Upper lobe of right lung (tissue), 1 donor: ENCODE results near the gene FYCO1. TPM values are rescaled to one million over a fixed set of nuclear protein-coding genes. Genes with fewer than 3 reads are reported as not detected.

Experiments used
- ATAC-seq: fragments of 200-7000 bp; cut with Tn5 transposase; one replicate; pipeline ENCODE4 v1.9.1; 2020; ENCODE audit warnings: mild to moderate bottlenecking, moderate library complexity
- DNase-seq: peaks from one replicate; pipeline ENCODE4 v3.0.0-alpha.2; 2020
- H3K27ac ChIP-seq: fragments of 200-600 bp; one replicate; pipeline ENCODE4 v1.8.0; 2022
- H3K27me3 ChIP-seq: fragments of 200-600 bp; one replicate; pipeline ENCODE4 v1.8.0; 2022; ENCODE audit warnings: mild to moderate bottlenecking
- H3K36me3 ChIP-seq: fragments of 200-600 bp; one replicate; pipeline ENCODE4 v1.8.0; 2022
- H3K4me1 ChIP-seq: fragments of 200-600 bp; one replicate; pipeline ENCODE4 v1.8.0; 2022
- H3K4me3 ChIP-seq: fragments of 200-600 bp; one replicate; pipeline ENCODE4 v1.8.0; 2022; ENCODE audit warnings: mild to moderate bottlenecking
- H3K9me3 ChIP-seq: fragments of 200-600 bp; one replicate; pipeline ENCODE4 v1.8.0; 2022
- CTCF ChIP-seq: fragments of 200-600 bp; IDR thresholded peaks from one replicate; pipeline ENCODE4 v1.8.0; 2022; ENCODE audit warnings: antibody characterized with exemption
- intact Hi-C: fragments of 100-400 bp; cut with DNase I; formaldehyde crosslinking; loops from one replicate; pipeline ENCODE4 v1.11.0; 2022
- total RNA-seq: library from RNA; stranded (reverse); fragmentation: NEBNext Ultra II Directional; extraction: Animal tissue kit (Norgen Biotek cat#: 25700); gene quantifications from one replicate; pipeline ENCODE4 v1.2.1, GENCODE V29; 2021
- donor health status: DM: no; HTN: yes; CAD: no; lungs with severe emphysema.

FYCO1 gene
- total RNA-seq, 1 donor from 2014 or later = 47.3 TPM

DNA sequence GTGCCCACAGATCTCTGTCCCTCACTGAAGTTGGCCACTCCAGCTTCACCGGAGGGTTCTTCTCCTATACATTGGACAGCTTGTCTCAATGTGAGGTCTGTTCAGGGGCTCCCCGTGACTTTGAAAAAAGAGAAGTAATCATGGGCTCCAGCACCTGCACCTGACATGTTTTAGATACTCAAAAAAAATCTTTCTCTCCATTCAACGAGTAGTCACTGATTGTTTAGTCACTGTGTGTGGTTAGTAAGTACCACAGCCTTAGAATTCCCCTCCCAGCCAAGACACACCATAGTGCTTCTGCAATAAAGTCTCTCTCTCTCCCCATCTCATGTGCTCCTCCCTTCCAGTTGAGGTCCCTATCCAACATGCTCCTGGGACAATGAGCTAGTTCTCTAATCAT, 90.7 kb downstream of the FYCO1 start:
- intact Hi-C loops = no loop called here

GRCh38 chr3:45896956-45897355, 98.7 kb downstream of the FYCO1 start:
- no peaks in the 10 kb centered on the region for H3K27me3 ChIP-seq
- DNase-seq (no peak), ATAC-seq (no peak)
- H3K36me3 ChIP-seq = no peaks in the 10 kb centered on the region
- intact Hi-C loops = no loop called here
- no peaks in the 10 kb centered on the region for H3K9me3 ChIP-seq
- H3K4me3 ChIP-seq = no peak overlapping the region
- no peak for TF ChIP-seq CTCF
- no peak overlapping the region for H3K27ac ChIP-seq
- no peaks in the 10 kb centered on the region for H3K4me1 ChIP-seq

More for the DNA sequence above, 90.7 kb downstream of the FYCO1 start:
- H3K27ac ChIP-seq = no peak overlapping the region
- no peaks in the 10 kb centered on the region for H3K9me3 ChIP-seq
- H3K36me3 ChIP-seq = no peaks in the 10 kb centered on the region
- DNase-seq (no peak), ATAC-seq (no peak)
- TF ChIP-seq CTCF = no peak
- H3K27me3 ChIP-seq = no peaks in the 10 kb centered on the region
- H3K4me1 ChIP-seq = peaks cover 6% of the 10 kb centered on the region
- no peak overlapping the region for H3K4me3 ChIP-seq

GRCh38 chr3:45895686-45896468, 99.7 kb downstream of the FYCO1 start:
- H3K27me3 ChIP-seq = no peaks in the 10 kb centered on the region
- intact Hi-C loops = no loop called here
- no peak overlapping the region for H3K4me3 ChIP-seq
- ATAC-seq = no peak
- no peak for DNase-seq
- no peak overlapping the region for H3K27ac ChIP-seq
- no peak for TF ChIP-seq CTCF
- H3K36me3 ChIP-seq = no peaks in the 10 kb centered on the region
- H3K4me1 ChIP-seq = no peaks in the 10 kb centered on the region
- H3K9me3 ChIP-seq = no peaks in the 10 kb centered on the region

GRCh38 chr3:45894015-45894414, 101.6 kb downstream of the FYCO1 start:
- Histone ChIP-seq H3K9me3 (no peaks in the 10 kb centered on the region), H3K27ac (no peak overlapping the region), H3K4me3 (no peak overlapping the region), H3K27me3 (no peaks in the 10 kb centered on the region), H3K4me1 (no peaks in the 10 kb centered on the region), H3K36me3 (no peaks in the 10 kb centered on the region)
- no peak for DNase-seq
- no peak for ATAC-seq
- intact Hi-C loops = no loop called here
- no peak for TF ChIP-seq CTCF

- no peak for ATAC-seq
- H3K4me1 ChIP-seq = no peaks in the 10 kb centered on the region
- H3K9me3 ChIP-seq = no peaks in the 10 kb centered on the region
- no peaks in the 10 kb centered on the region for H3K27me3 ChIP-seq
- H3K4me3 ChIP-seq = no peak overlapping the region
- no peak overlapping the region for H3K27ac ChIP-seq
- TF ChIP-seq CTCF = no peak
- intact Hi-C loops = no loop called here
- DNase-seq = no peak
- no peaks in the 10 kb centered on the region for H3K36me3 ChIP-seq
Observed at GRCh38 chr3:45892161-45892560, 103.5 kb downstream of the FYCO1 start.

DNA sequence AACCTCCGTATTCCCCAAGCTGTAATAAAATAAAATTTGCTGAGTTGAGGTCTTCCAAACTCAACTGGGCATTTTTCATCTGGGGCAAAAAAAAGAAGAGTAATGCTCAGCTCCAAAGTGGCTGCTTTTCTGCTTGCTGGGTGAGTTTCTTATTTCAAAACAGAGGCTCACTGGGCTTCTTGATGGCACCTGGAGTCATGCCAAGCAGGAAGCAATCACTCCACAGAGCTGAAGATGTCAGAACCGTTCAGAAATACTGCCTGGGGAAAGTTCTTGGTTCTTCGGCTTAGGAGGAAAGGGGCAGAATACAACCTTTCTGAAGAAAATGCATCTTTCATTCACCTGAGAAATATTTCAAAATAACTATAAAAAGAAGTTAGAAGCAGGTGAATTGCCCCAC, 105.2 kb downstream of the FYCO1 start:
- TF ChIP-seq CTCF = no peak
- DNase-seq = no peak

More for the DNA sequence above, 105.2 kb downstream of the FYCO1 start:
- H3K4me1 ChIP-seq = no peaks in the 10 kb centered on the region
- intact Hi-C loops = no loop called here
- no peak overlapping the region for H3K27ac ChIP-seq
- H3K27me3 ChIP-seq = no peaks in the 10 kb centered on the region
- H3K36me3 ChIP-seq = no peaks in the 10 kb centered on the region
- H3K9me3 ChIP-seq = no peaks in the 10 kb centered on the region
- ATAC-seq = peak; percentile 30
- H3K4me3 ChIP-seq = no peak overlapping the region
